WERI-Rb-1 (cell line): ENCODE measurements around the gene TGFBRAP1.

ENCODE experiments used
- DNase-seq: peaks from one replicate; pipeline ENCODE4 v3.0.0-alpha.2; 2020
- H3K27ac ChIP-seq: fragments of 250-450 bp; sonication (Bioruptor Pico); 2 replicates; pipeline ENCODE4 v1.5.1; 2020; ENCODE audit warnings: mild to moderate bottlenecking, moderate library complexity
- H3K27me3 ChIP-seq: fragments of 250-450 bp; sonication (Bioruptor Pico); 2 replicates; pipeline ENCODE4 v1.5.1; 2021; ENCODE audit warnings: mild to moderate bottlenecking, low read depth, moderate library complexity; ENCODE audit not compliant: insufficient read depth, severe bottlenecking
- H3K36me3 ChIP-seq: fragments of 250-450 bp; sonication (Bioruptor Pico); 2 replicates; pipeline ENCODE4 v1.5.1; 2020; ENCODE audit warnings: mild to moderate bottlenecking, moderate library complexity
- H3K4me3 ChIP-seq: 2 replicates; pipeline ENCODE4 v1.5.1; 2011; ENCODE audit warnings: low read depth, mild to moderate bottlenecking, control low read depth, low read length
- H3K9me3 ChIP-seq: fragments of 250-450 bp; sonication (Bioruptor Pico); 2 replicates; pipeline ENCODE4 v1.5.1; 2021; ENCODE audit warnings: mild to moderate bottlenecking, moderate library complexity; ENCODE audit not compliant: severe bottlenecking
- TF ChIP-seq, protein P1 (sequence below): IDR thresholded peaks from 2 replicates; pipeline ENCODE4 v1.5.1; 2011; ENCODE audit warnings: low read depth, mild to moderate bottlenecking, control low read depth, inconsistent platforms, low read length

The TGFBRAP1 gene

DNA sequence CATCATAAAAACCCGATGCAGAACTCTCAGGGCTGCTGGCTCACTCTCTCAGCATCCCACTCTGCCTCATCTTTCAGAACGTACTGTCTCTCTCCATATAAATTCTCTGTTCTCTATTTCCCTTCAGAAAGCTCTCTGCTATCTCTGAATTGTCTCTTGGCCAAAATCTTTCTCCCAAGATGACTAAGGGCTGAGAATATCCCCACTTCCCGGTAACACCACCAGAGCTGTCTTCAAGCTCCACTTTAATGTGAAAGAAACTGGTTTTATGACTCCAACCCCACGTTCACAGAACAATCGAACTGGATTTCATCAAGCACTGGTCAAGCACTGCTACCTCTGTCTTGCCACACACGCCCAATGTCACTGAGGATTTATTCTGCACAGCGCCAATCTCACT is 22.4 kb downstream of the TGFBRAP1 start:
- peaks cover 25% of the 10 kb centered on the region for H3K36me3 ChIP-seq
- no peak overlapping the region for H3K27ac ChIP-seq
- no peak for DNase-seq
- TF ChIP-seq, protein P1, sequence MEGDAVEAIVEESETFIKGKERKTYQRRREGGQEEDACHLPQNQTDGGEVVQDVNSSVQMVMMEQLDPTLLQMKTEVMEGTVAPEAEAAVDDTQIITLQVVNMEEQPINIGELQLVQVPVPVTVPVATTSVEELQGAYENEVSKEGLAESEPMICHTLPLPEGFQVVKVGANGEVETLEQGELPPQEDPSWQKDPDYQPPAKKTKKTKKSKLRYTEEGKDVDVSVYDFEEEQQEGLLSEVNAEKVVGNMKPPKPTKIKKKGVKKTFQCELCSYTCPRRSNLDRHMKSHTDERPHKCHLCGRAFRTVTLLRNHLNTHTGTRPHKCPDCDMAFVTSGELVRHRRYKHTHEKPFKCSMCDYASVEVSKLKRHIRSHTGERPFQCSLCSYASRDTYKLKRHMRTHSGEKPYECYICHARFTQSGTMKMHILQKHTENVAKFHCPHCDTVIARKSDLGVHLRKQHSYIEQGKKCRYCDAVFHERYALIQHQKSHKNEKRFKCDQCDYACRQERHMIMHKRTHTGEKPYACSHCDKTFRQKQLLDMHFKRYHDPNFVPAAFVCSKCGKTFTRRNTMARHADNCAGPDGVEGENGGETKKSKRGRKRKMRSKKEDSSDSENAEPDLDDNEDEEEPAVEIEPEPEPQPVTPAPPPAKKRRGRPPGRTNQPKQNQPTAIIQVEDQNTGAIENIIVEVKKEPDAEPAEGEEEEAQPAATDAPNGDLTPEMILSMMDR: no peak
- H3K9me3 ChIP-seq: no peaks in the 10 kb centered on the region
- no peaks in the 10 kb centered on the region for H3K27me3 ChIP-seq
- H3K4me3 ChIP-seq: no peak overlapping the region

DNA sequence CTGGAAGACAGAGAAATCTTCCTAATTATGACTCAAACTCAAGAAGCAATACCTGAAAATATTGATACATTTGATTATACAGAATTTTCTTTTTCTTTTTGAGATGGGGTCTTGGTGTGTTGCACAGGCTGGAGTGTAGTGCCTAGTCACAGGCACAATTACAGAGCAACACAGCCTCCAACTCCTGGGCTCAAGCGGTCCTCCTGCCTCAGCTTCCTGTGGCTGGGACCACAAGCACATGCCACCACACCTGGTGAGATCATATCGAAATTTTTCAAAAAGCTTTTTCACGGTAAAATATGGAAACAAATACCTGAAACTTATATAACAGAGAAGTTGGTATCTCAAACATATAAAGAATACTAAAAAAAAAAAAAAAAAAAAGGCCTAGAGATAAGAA is 27.9 kb downstream of the TGFBRAP1 start:
- no peaks in the 10 kb centered on the region for H3K27me3 ChIP-seq
- DNase-seq: no peak
- TF ChIP-seq, protein P1: no peak
- peaks cover 27% of the 10 kb centered on the region for H3K36me3 ChIP-seq
- H3K9me3 ChIP-seq: no peaks in the 10 kb centered on the region
- H3K4me3 ChIP-seq: no peak overlapping the region
- no peak overlapping the region for H3K27ac ChIP-seq

DNA sequence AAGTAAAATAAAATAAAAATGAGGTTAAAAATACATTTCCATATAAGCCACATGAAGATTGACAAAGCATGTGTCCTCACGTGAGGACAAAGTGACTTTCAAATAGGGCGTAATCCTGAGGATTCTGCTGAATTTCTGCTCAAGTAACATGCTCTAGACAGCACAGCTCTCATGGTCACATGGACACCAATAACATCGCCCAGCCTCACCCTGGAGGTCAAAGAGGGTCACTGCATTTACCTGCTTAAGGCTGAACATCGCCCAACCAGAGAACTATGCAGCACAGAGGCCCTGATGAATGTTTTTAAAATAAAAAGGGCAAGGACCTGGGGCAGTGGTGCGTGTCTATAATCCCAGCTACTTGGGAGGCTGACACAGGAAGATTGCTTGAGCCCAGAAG is 30.2 kb downstream of the TGFBRAP1 start:
- DNase-seq: no peak
- Histone ChIP-seq H3K36me3 (peaks cover 35% of the 10 kb centered on the region), H3K9me3 (no peaks in the 10 kb centered on the region), H3K27ac (no peak overlapping the region), H3K27me3 (no peaks in the 10 kb centered on the region), H3K4me3 (no peak overlapping the region)
- TF ChIP-seq, protein P1: 0 out of 2 replicates have a peak, but pooled peaks have one; percentile 5

DNA sequence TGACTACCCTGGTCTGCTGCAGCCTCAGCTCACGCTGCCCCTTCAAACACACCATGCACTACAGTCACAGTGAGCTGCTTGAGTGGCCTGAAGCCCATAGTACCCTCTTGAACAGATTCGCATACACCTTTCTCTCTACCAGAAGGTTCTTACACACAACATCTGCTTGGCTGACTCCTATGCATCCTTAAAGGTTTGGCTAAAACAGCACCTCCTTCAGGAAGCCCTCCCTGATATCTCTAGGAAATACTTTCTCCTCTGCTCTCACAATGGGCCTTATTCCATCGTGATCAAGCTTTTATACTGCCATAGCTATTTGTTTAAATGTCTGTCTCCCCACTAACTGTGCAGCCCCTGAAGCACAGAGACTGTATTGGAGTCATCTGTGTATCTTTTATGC is 31.5 kb downstream of the TGFBRAP1 start:
- Histone ChIP-seq H3K27ac (no peak overlapping the region), H3K9me3 (no peaks in the 10 kb centered on the region), H3K27me3 (no peaks in the 10 kb centered on the region), H3K4me3 (no peak overlapping the region), H3K36me3 (peaks cover 37% of the 10 kb centered on the region)
- TF ChIP-seq, protein P1: no peak
- no peak for DNase-seq

DNA sequence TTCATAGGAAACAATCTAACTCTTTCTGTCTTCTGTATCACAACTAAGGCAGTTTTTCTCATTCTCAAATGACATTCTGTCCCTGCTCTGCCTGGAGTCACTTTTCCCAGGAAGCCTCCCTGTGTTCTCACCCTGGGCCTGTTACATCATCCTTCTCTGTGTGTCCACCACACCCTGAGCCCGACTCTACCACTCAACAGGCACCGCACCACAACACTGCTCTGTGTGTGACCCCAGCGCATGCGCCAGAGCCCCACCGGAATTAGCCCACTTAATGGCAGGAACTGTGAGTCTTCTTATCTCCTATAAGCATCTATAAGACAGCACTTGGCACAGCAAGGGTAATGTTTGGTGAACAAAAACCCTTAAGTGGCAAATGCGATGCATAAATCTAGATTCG is 32.3 kb downstream of the TGFBRAP1 start:
- TF ChIP-seq, protein P1: no peak
- Histone ChIP-seq H3K4me3 (no peak overlapping the region), H3K36me3 (peaks cover 37% of the 10 kb centered on the region), H3K27ac (no peak overlapping the region), H3K9me3 (no peaks in the 10 kb centered on the region), H3K27me3 (no peaks in the 10 kb centered on the region)
- no peak for DNase-seq

DNA sequence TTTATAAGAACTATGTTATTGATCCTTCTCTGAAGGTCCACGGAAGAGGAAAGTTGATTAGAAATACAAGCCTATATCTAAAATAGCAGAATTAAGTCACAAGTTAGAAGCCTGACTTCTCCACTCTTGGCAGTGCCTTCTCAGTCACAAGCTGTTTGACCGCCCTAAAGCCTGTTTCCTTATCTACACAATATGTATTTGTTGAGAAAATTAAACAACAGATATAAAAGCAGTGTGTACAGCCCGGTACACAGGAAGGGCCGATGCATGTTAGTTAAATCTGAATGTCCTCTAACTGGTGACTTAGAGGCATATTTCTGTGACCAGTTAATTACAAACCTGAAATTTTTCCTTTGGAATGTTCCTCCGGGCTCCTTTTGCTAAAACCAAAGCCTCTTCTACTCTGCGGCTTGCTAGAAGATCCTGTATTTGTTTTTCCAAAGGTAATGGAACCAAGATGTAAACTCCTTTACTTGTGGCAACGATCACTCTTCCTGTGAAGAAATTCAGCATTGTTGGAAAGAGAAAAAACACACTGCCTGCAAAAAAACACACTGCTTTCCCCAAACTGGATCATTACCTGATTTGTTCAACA is 33.4 kb downstream of the TGFBRAP1 start:
- no peaks in the 10 kb centered on the region for H3K27me3 ChIP-seq
- no peak overlapping the region for H3K4me3 ChIP-seq
- TF ChIP-seq, protein P1: no peak
- peaks cover 43% of the 10 kb centered on the region for H3K36me3 ChIP-seq
- DNase-seq: no peak
- H3K9me3 ChIP-seq: no peaks in the 10 kb centered on the region
- H3K27ac ChIP-seq: no peak overlapping the region
